ENCODE results near the gene COL6A1.

The COL6A1 gene

DNA sequence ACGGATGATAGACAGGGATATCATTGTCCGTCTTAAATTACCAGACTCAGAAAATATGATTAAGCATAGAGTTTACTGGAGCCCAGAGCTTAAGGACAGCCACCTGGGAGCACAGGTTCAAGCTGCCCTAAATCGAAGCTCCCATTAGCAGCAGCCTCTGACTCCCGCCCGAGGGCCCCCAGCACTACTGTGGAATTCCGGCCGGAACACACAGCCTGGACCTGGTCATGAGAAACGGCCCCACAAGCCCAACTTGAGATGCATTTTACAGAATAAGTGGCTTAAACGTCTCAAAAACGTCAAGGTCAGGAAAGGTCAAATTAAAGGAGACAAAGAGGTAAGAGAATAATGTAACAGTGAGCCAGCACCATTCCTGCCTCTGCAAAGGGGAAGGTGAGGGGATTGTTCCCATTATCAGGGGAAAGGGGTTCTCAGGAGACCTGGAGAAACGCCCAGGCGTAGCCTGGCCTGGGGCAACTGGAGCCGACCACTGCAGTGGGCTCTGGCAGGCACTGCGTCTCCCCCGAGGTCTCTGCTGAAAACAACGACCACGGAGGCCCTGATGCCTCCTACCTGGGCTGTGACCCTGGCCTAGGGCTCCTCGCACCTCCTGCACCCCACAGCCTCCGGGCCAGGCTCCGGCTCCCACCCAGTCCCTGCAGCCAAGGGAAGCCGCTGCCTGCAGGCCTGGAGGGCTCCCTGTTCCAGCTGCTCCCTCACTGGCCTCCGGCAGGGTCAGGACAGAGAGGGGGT, 11.5 kb upstream of the COL6A1 start:
- peaks cover 6% of the 10 kb centered on the region; the same call in 1 of the 2 replicates for H3K4me1 ChIP-seq (ENCODE audit: control insufficient read depth, insufficient read depth, low read length)
- no peak overlapping the region for H3K27ac ChIP-seq (ENCODE audit: low read length)
- H3K27me3 ChIP-seq (ENCODE audit: control insufficient read depth, insufficient read depth, low read length): no peaks in the 10 kb centered on the region
- WGBS (ENCODE audit: insufficient coverage, insufficient read length): no CpG with 5 or more reads among the region's 22 CpGs
- H3K4me3 ChIP-seq (ENCODE audit: low read length): no peak overlapping the region
- no peak for DNase-seq (ENCODE audit: low read depth, low spot score)
- H3K36me3 ChIP-seq (ENCODE audit: control insufficient read depth, insufficient read depth, low read length): no peaks in the 10 kb centered on the region
- peaks cover 2% of the 10 kb centered on the region; the same call in 1 of the 2 replicates for H3K9me3 ChIP-seq (ENCODE audit: control insufficient read depth, insufficient read depth, low read length)

DNA sequence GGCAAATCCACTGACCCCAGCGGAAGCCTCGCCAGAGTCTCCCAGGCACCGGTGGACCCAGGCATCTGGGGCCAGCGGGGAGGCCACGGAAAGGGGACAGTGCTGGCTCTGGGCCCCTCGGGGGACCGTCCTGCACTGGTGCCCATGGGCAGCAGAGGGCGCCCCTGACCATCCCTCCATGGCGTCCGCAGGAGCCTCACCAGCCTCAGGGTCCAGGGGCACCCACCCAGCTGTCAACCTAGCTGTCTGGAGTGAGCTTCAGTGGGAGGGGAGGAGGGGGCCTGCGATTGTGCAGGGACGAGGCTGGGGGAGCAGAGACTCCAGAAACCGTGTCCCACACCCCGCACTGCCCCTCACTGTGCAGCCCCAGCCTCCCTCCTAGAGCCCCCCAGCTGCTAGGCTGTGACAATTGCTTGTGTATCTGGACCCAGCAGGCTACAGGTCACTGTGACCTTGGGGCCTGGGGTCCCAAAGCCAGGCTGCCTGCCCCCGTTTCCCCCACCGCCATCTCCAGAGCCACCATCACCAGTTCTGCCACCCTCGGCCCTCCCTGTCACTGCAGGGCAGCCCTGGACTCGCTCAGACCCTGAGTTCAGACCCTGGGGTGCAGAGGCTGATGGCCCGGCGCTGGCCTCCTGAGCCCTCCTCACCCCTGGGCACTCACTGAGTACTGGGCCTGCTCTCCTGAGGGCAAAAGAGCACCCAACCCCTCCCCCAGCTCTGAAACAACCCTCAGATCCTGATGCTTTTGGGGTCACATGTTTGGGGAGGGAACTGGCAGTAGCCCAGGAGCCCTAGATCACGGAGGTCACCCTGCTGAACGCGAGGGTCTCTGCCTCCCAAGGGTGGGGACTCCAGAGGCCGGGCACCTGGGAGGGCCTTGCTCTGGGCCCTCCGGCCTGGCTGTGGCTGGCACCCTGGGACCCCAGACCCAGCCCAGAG, 10.6 kb upstream of the COL6A1 start:
- Histone ChIP-seq H3K9me3 (ENCODE audit: control insufficient read depth, insufficient read depth, low read length) (no peaks in the 10 kb centered on the region), H3K4me3 (ENCODE audit: low read length) (no peak overlapping the region), H3K27ac (ENCODE audit: low read length) (no peak overlapping the region), H3K4me1 (ENCODE audit: control insufficient read depth, insufficient read depth, low read length) (peaks cover 6% of the 10 kb centered on the region; the same call in 1 of the 2 replicates), H3K27me3 (ENCODE audit: control insufficient read depth, insufficient read depth, low read length) (no peaks in the 10 kb centered on the region), H3K36me3 (ENCODE audit: control insufficient read depth, insufficient read depth, low read length) (no peaks in the 10 kb centered on the region)
- WGBS (ENCODE audit: insufficient coverage, insufficient read length): no CpG with 5 or more reads among the region's 25 CpGs
- DNase-seq (ENCODE audit: low read depth, low spot score): no peak

DNA sequence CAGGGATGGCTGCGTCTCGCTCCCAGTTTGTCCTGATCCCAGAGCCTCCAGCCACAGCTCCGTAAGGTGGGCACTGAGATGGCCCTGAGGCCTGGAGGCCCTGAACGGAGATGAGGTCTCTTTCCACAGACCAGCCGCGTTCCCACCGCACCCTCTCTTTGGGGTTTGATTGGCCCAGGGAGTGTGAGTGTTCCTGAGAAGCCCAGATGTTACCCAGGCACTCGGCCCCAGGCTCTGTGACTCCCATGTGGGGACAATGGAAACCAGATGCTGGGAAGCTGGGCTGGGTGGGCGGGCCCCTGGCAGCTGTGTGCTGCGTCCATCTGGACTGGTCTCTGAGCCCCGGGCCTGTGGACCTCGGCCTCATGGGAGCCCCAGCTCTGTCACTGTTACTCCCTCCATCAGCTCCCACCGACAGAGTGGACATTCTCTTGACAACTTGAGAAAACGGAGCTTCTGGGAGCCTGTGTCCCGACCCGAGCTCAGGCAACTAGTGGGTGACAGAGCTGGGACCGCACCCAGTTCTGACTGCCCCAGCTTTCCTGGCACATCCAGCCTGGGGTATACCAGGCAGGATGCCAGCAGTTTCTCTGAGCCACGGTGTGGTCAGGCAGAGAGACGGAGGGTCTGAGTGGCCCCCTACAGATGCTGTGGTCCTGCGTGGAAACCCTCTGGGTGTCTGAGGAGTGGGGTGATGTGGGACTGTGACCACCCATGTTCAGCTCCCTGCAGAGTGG, 9.8 kb upstream of the COL6A1 start:
- H3K4me1 ChIP-seq (ENCODE audit: control insufficient read depth, insufficient read depth, low read length): peaks cover 6% of the 10 kb centered on the region; the same call in 1 of the 2 replicates
- no peaks in the 10 kb centered on the region for H3K9me3 ChIP-seq (ENCODE audit: control insufficient read depth, insufficient read depth, low read length)
- no peaks in the 10 kb centered on the region for H3K36me3 ChIP-seq (ENCODE audit: control insufficient read depth, insufficient read depth, low read length)
- no peak for DNase-seq (ENCODE audit: low read depth, low spot score)
- H3K27ac ChIP-seq (ENCODE audit: low read length): no peak overlapping the region
- no peak overlapping the region for H3K4me3 ChIP-seq (ENCODE audit: low read length)
- WGBS (ENCODE audit: insufficient coverage, insufficient read length): no CpG with 5 or more reads among the region's 20 CpGs
- H3K27me3 ChIP-seq (ENCODE audit: control insufficient read depth, insufficient read depth, low read length): no peaks in the 10 kb centered on the region

DNA sequence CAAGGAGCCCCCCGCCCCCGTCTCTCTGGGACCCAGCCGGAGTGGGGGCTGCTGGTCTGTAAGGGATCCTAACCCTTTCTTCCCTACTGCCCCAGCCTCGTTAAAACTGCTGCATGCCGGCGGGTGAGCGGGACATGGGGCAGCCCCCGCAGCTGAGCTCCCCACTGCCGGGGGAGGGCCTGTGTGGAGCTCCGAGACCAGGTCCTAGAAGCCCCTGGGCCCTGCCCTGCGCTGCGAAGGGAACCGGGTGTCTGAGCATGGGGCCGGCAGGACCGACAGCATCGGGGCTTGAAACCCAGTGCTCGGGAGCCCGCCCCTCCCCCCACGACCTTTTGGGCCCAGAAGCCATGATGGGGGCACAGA, 9.2 kb upstream of the COL6A1 start:
- no peak overlapping the region; the same call in 1 of the 2 replicates for H3K4me3 ChIP-seq (ENCODE audit: low read length)
- H3K4me1 ChIP-seq (ENCODE audit: control insufficient read depth, insufficient read depth, low read length): peaks cover 6% of the 10 kb centered on the region; the same call in 1 of the 2 replicates
- no peaks in the 10 kb centered on the region for H3K27me3 ChIP-seq (ENCODE audit: control insufficient read depth, insufficient read depth, low read length)
- no peak overlapping the region for H3K27ac ChIP-seq (ENCODE audit: low read length)
- no peak for DNase-seq (ENCODE audit: low read depth, low spot score)
- WGBS (ENCODE audit: insufficient coverage, insufficient read length): no CpG with 5 or more reads among the region's 19 CpGs
- no peaks in the 10 kb centered on the region for H3K9me3 ChIP-seq (ENCODE audit: control insufficient read depth, insufficient read depth, low read length)
- H3K36me3 ChIP-seq (ENCODE audit: control insufficient read depth, insufficient read depth, low read length): no peaks in the 10 kb centered on the region

DNA sequence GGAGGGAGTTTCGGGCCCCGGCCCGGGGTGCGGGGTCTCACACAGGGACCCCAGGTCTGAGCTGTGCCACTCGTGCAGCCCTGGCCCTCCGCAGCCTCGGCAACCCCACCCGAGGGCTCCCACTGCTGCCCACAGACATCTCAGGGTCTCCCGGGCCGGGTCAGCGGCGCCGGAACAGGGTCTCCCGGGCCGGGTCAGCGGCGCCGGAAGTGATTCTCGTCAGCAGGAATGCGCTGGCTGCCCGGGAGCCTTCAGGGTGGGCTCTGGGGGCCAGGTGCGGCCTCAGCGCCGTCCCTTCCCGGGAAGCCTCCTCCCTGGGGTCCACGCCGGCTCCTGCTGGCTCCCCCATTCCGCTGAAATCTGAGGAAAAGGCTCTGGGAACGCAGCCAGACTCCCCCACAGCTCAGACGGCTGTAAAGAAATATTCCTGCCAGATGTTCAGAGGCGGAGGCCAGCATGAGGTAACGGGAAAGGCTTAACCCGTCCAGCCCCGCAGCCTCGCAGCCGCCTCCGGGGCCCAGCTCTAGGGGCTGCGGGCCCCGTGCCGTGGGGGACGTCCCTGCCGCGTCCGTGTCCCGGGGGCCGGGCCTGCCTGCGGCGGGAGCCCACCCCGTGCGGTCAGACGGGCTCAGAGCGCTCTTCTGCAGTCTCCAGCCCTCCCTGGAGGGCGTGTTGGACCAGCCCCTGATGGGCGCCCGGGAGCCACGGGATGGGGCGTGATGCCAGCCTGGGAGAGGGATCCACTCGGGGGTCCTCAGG, 8.7 kb upstream of the COL6A1 start:
- Histone ChIP-seq H3K27ac (ENCODE audit: low read length) (no peak overlapping the region), H3K9me3 (ENCODE audit: control insufficient read depth, insufficient read depth, low read length) (no peaks in the 10 kb centered on the region), H3K4me1 (ENCODE audit: control insufficient read depth, insufficient read depth, low read length) (peaks cover 6% of the 10 kb centered on the region; the same call in 1 of the 2 replicates), H3K27me3 (ENCODE audit: control insufficient read depth, insufficient read depth, low read length) (no peaks in the 10 kb centered on the region), H3K4me3 (ENCODE audit: low read length) (peak overlapping the region; percentile 53; the same call in 1 of the 2 replicates), H3K36me3 (ENCODE audit: control insufficient read depth, insufficient read depth, low read length) (no peaks in the 10 kb centered on the region)
- no peak for DNase-seq (ENCODE audit: low read depth, low spot score)
- no CpG with 5 or more reads among the region's 58 CpGs for WGBS (ENCODE audit: insufficient coverage, insufficient read length)

DNA sequence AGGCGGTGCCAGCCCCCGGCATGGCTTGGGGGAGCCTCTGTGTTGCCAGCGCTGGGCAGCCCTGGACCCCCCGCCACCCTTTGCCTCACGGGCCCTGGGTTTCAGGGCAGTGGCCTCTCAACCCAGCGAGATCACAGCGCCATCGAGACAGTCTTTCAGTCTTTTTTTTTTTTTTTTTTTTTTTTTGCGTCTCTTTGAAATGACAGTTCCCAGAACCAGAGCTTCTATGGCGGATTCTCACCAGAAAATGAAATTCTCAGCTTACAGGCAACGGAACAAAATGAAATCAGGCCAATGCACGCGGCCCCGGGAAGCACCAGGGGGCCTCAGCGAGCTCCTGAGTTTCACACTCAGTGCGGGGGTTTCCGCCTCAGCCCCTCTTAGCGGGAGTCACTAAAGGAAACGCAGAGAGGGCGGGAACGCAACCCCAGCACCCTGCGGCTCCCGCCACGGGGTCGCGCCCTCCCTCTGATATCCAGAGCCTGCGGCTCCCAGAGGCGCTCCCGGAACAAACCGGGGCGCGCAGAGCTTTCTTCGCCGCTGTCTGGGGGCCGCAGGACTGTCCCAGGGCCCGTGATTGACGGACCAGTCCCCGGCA, 8.0 kb upstream of the COL6A1 start:
- Histone ChIP-seq H3K36me3 (ENCODE audit: control insufficient read depth, insufficient read depth, low read length) (no peaks in the 10 kb centered on the region), H3K27ac (ENCODE audit: low read length) (no peak overlapping the region), H3K4me3 (ENCODE audit: low read length) (peak overlapping the region; percentile 53; the same call in 1 of the 2 replicates), H3K9me3 (ENCODE audit: control insufficient read depth, insufficient read depth, low read length) (no peaks in the 10 kb centered on the region), H3K27me3 (ENCODE audit: control insufficient read depth, insufficient read depth, low read length) (no peaks in the 10 kb centered on the region), H3K4me1 (ENCODE audit: control insufficient read depth, insufficient read depth, low read length) (peaks cover 6% of the 10 kb centered on the region; the same call in 1 of the 2 replicates)
- no CpG with 5 or more reads among the region's 38 CpGs for WGBS (ENCODE audit: insufficient coverage, insufficient read length)
- DNase-seq (ENCODE audit: low read depth, low spot score): no peak

DNA sequence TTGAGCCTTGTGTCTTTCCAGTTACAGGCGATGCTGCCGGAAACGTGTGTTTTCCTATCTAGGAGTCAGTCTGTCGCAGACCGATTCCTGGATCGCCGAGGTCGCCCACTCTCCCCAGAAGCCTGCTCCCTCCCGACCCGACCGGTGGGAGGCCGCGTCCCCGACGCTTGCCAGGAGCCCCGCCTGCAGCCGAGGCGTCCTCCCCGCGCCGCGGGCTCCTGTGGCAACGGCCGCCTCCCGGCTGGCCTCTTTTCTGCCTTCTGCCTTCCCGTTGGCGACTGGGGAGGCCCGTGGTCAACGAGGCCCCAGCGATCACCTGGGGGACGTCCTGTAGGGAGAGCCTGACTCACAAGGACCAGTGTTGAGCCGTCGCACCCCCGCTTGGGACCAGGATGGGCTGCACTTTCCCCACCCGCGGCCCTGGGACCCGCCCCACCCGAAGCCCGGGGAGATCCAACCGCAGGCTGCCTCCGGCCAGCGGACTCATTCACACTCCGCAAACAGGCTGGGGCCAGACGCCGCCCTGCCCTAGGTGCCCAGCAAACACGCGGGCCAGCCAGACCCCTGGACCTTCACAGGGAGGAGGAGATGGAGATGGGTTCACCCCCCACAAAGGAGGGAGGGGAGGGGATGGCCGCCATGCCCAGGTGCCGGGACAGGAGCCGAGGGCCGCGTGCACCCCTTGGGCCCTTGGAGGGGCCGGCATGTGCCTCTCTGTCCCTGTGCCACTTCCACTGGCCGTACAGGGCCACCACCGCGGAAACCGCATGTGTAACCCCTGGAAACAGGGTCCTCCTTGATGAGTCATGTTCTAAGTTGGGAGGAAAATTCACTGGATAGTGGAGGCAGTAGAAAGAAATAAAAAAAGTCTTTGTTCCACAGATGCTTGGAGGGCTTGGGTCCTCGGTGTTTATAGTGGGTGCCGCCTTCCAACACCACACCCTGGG, 7.2 kb upstream of the COL6A1 start:
- H3K36me3 ChIP-seq (ENCODE audit: control insufficient read depth, insufficient read depth, low read length): no peaks in the 10 kb centered on the region
- H3K9me3 ChIP-seq (ENCODE audit: control insufficient read depth, insufficient read depth, low read length): no peaks in the 10 kb centered on the region
- H3K4me1 ChIP-seq (ENCODE audit: control insufficient read depth, insufficient read depth, low read length): peaks cover 7% of the 10 kb centered on the region
- no peak for DNase-seq (ENCODE audit: low read depth, low spot score)
- WGBS (ENCODE audit: insufficient coverage, insufficient read length): no CpG with 5 or more reads among the region's 59 CpGs
- no peaks in the 10 kb centered on the region for H3K27me3 ChIP-seq (ENCODE audit: control insufficient read depth, insufficient read depth, low read length)
- H3K27ac ChIP-seq (ENCODE audit: low read length): no peak overlapping the region
- H3K4me3 ChIP-seq (ENCODE audit: low read length): peak overlapping the region; percentile 29; the same call in 1 of the 2 replicates

DNA sequence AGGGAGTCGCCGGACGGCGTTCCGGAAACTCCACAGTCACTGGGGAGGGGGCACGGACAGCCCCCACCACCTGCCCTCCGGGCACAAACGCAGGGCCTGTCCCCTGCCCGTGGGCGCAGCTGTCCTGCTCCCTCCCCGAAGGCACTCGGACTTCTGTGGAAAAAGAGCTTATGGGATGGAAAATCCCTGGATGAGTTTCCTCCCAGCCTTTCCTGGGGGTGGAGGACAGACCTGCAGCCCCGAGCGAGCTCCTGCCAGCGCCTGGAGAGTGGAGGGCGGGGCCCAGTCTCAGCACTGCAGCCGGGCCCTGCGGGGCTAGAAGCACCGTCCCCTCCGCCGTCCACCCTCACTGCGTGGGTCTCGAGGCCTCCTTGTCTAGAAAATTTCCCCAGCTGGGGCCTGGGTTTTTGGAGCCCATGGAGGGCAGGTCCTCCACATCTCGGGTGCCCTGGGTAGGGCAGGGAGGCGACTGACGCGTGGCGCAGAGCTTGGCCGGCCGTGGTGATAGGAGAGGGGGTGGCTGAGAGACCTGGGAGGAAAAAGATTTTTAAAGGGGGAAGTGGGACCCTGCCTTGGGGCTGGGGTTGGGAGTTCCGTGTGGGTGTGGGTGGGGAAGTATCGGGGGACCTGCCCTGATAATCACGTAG, 6.4 kb upstream of the COL6A1 start:
- Histone ChIP-seq H3K4me1 (ENCODE audit: control insufficient read depth, insufficient read depth, low read length) (peaks cover 8% of the 10 kb centered on the region), H3K27me3 (ENCODE audit: control insufficient read depth, insufficient read depth, low read length) (no peaks in the 10 kb centered on the region), H3K27ac (ENCODE audit: low read length) (no peak overlapping the region), H3K9me3 (ENCODE audit: control insufficient read depth, insufficient read depth, low read length) (no peaks in the 10 kb centered on the region), H3K4me3 (ENCODE audit: low read length) (peak overlapping the region; percentile 29; the same call in 1 of the 2 replicates), H3K36me3 (ENCODE audit: control insufficient read depth, insufficient read depth, low read length) (no peaks in the 10 kb centered on the region)
- no peak for DNase-seq (ENCODE audit: low read depth, low spot score)
- WGBS (ENCODE audit: insufficient coverage, insufficient read length): no CpG with 5 or more reads among the region's 33 CpGs

All from iPS DF 6.9 (cell line).